Progenitor cell of endocrine pancreas (in vitro differentiated cells): ENCODE measurements around the gene PDIA2. TPM values are rescaled to one million over a fixed set of nuclear protein-coding genes. Genes with fewer than 3 reads are reported as not detected.

ENCODE experiments used
- DNase-seq: peaks from one replicate; pipeline ENCODE4 v3.0.0; 2021; ENCODE audit warnings: low spot score; ENCODE audit not compliant: unreplicated experiment
- H3K27ac Mint-ChIP-seq: 2 replicates; pipeline ENCODE4 v1.8.0; 2021; ENCODE audit warnings: mild to moderate bottlenecking, moderate library complexity, mixed read lengths
- H3K27me3 Mint-ChIP-seq: 2 replicates; pipeline ENCODE4 v1.8.0; 2021; ENCODE audit warnings: mixed read lengths
- H3K36me3 Mint-ChIP-seq: 2 replicates; pipeline ENCODE4 v1.8.0; 2022; ENCODE audit warnings: mixed read lengths; ENCODE audit not compliant: insufficient read depth
- H3K4me1 Mint-ChIP-seq: 2 replicates; pipeline ENCODE4 v1.8.0; 2021; ENCODE audit warnings: low read depth, mixed read lengths
- H3K4me3 Mint-ChIP-seq: 2 replicates; pipeline ENCODE4 v1.8.0; 2021; ENCODE audit warnings: low read depth, mild to moderate bottlenecking, moderate library complexity, mixed read lengths
- H3K9me3 Mint-ChIP-seq: 2 replicates; pipeline ENCODE4 v1.8.0; 2021; ENCODE audit warnings: low read depth, mixed read lengths
- total RNA-seq: library from RNA; stranded (reverse); gene quantifications from 2 replicates; pipeline ENCODE4 v1.2.1, GENCODE V29; 2021
- TF ChIP-seq, protein P1 (sequence below): fragments of 200-600 bp; sonication (generic); IDR thresholded peaks from one replicate; pipeline ENCODE4 v1.5.0; 2021; ENCODE audit warnings: antibody characterized with exemption, mild to moderate bottlenecking; ENCODE audit not compliant: unreplicated experiment

The PDIA2 gene
- total RNA-seq, 1 donor from 2014 or later: 3.8 TPM

GRCh38 chr16:282491-282890 lies 473 bp upstream of the PDIA2 start:
- DNase-seq: no peak
- TF ChIP-seq, protein P1, sequence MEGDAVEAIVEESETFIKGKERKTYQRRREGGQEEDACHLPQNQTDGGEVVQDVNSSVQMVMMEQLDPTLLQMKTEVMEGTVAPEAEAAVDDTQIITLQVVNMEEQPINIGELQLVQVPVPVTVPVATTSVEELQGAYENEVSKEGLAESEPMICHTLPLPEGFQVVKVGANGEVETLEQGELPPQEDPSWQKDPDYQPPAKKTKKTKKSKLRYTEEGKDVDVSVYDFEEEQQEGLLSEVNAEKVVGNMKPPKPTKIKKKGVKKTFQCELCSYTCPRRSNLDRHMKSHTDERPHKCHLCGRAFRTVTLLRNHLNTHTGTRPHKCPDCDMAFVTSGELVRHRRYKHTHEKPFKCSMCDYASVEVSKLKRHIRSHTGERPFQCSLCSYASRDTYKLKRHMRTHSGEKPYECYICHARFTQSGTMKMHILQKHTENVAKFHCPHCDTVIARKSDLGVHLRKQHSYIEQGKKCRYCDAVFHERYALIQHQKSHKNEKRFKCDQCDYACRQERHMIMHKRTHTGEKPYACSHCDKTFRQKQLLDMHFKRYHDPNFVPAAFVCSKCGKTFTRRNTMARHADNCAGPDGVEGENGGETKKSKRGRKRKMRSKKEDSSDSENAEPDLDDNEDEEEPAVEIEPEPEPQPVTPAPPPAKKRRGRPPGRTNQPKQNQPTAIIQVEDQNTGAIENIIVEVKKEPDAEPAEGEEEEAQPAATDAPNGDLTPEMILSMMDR: no peak
- no peak overlapping the region for H3K27ac Mint-ChIP-seq
- H3K9me3 Mint-ChIP-seq: no peaks in the 10 kb centered on the region
- no peaks in the 10 kb centered on the region for H3K4me1 Mint-ChIP-seq
- peaks cover 12% of the 10 kb centered on the region for H3K36me3 Mint-ChIP-seq
- peaks cover 13% of the 10 kb centered on the region for H3K27me3 Mint-ChIP-seq
- H3K4me3 Mint-ChIP-seq: no peak overlapping the region

DNA sequence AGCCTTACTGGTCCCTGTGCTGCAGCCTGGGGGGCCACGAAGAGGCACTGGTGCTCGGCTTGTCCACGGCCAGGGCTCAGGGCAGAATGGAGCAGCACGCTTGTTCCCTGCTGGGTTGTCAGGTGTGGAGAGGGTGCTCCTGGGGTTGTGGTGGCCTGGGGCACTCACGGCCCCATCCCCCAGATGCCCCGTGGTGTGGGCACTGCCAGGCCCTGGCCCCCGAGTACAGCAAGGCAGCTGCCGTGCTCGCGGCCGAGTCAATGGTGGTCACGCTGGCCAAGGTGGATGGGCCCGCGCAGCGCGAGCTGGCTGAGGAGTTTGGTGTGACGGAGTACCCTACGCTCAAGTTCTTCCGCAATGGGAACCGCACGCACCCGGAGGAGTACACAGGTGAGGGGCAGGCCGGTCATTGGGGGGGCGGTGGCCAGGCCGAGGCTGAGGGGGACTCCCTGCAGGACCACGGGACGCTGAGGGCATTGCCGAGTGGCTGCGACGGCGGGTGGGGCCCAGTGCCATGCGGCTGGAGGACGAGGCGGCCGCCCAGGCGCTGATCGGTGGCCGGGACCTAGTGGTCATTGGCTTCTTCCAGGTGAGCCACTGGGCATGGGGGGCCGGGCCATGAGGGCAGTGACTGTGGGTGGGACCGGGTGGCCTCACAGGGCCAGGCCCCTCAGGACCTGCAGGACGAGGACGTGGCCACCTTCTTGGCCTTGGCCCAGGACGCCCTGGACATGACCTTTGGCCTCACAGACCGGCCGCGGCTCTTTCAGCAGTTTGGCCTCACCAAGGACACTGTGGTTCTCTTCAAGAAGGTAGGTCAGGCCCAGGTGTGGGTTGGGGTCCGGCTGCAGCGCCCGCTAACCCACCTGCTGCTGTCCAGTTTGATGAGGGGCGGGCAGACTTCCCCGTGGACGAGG lies 1.5 kb downstream of the PDIA2 start:
- peaks cover 3% of the 10 kb centered on the region for H3K27me3 Mint-ChIP-seq
- peak overlapping the region; percentile 69 for H3K27ac Mint-ChIP-seq
- no peak for DNase-seq
- no peaks in the 10 kb centered on the region for H3K4me1 Mint-ChIP-seq
- peaks cover 15% of the 10 kb centered on the region for H3K36me3 Mint-ChIP-seq
- no peak overlapping the region for H3K4me3 Mint-ChIP-seq
- H3K9me3 Mint-ChIP-seq: no peaks in the 10 kb centered on the region
- TF ChIP-seq, protein P1: no peak

DNA sequence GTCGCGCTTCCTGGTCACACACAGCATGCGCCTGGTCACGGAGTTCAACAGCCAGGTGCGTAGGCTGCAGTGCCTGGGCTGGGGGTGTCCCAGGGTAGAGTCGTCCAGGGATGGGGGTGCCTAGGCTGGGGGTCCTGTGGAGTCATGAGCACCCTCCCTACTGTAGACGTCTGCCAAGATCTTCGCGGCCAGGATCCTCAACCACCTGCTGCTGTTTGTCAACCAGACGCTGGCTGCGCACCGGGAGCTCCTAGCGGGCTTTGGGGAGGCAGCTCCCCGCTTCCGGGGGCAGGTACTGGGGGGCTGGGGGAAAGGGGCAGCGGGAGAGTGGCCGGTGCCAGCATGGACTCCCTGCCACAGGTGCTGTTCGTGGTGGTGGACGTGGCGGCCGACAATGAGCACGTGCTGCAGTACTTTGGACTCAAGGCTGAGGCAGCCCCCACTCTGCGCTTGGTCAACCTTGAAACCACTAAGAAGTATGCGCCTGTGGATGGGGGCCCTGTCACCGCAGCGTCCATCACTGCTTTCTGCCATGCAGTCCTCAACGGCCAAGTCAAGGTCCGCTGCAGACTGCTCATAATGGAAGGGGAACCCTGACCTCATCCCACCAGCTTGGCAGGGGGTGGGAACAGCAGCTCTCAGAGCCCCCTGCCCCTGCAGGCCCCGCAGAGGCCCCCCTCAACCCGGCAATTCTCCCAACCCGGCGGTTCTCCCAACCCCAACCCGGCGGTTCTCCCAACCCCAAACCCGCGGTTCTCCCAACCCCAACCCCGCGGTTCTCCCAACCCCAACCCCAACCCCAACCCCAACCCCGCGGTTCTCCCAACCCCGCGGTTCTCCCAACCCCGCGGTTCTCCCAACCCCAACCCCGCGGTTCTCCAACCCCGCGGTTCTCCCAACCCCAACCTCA lies 2.4 kb downstream of the PDIA2 start:
- Mint-ChIP-seq H3K27ac (no peak overlapping the region), H3K27me3 (peaks cover 3% of the 10 kb centered on the region), H3K9me3 (no peaks in the 10 kb centered on the region), H3K4me1 (no peaks in the 10 kb centered on the region), H3K36me3 (peaks cover 15% of the 10 kb centered on the region), H3K4me3 (no peak overlapping the region)
- DNase-seq: no peak
- TF ChIP-seq, protein P1: no peak

DNA sequence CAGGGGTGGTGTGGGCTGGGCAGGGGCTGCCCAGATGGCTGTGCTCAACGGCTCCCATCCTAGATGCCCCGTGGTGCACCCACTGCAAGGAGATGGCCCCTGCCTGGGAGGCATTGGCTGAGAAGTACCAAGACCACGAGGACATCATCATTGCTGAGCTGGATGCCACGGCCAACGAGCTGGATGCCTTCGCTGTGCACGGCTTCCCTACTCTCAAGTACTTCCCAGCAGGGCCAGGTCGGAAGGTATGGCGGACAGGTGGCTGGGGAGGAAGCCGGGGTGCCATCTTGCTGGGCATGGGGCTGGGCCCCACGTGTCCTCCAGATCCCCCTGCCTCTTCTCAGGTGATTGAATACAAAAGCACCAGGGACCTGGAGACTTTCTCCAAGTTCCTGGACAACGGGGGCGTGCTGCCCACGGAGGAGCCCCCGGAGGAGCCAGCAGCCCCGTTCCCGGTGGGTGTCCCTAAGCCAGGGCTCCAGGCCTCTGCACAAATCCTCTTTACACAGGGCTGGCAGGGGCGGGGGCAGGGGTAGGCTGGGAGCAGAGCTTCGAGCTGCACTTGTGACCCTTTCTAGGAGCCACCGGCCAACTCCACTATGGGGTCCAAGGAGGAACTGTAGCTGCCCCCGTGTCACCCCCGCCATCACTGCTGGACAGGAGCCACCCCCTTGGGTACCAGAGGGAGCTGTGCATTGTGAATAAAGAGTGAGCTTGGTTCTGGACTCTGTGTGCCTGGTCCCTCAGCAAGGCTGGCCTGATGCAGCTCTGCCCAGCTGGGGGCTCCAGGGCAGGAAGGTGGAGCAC lies 3.7 kb downstream of the PDIA2 start:
- peaks cover 16% of the 10 kb centered on the region for H3K36me3 Mint-ChIP-seq
- TF ChIP-seq, protein P1: no peak
- DNase-seq: no peak
- no peak overlapping the region for H3K4me3 Mint-ChIP-seq
- no peak overlapping the region for H3K27ac Mint-ChIP-seq
- no peaks in the 10 kb centered on the region for H3K9me3 Mint-ChIP-seq
- peaks cover 3% of the 10 kb centered on the region for H3K27me3 Mint-ChIP-seq
- H3K4me1 Mint-ChIP-seq: no peaks in the 10 kb centered on the region
